GM19463 (cell line): Measurements from ENCODE around the gene AKAP6.

Experiments
- ATAC-seq: cut with Tn5 transposase; IDR thresholded peaks from one replicate; pipeline ENCODE4 v1.9.1; 2021; ENCODE audit warnings: mild to moderate bottlenecking, moderate library complexity; ENCODE audit not compliant: unreplicated experiment

Gene AKAP6

DNA sequence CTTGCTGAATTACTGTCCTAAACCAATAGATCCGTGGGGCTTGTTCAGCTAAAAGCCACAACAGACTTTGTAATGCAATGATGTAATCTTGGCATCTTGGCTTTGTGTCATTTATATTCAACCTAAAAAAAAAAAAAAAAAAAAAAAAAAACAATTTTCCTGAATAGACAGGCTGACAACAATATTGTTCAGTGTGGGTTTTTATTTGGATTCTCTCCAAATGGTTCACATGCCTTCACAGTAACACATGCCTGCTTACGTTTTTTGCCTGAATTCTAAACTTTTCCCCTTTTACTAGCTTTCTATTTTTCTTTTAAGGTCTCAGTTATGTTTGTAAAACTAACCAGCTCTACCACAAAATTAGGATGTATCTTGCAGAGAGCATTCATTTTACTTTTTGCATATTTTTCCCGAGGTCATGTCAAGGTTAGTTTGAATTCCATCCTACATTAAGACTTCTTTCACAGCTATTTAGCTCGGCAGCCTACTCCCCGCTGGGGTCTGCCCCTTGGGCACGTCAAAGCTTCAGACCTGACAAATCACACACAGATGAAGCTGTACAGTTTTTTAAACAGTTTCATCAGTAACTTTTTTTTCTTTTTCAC lies 395.9 kb downstream of the AKAP6 start:
- no peak for ATAC-seq

DNA sequence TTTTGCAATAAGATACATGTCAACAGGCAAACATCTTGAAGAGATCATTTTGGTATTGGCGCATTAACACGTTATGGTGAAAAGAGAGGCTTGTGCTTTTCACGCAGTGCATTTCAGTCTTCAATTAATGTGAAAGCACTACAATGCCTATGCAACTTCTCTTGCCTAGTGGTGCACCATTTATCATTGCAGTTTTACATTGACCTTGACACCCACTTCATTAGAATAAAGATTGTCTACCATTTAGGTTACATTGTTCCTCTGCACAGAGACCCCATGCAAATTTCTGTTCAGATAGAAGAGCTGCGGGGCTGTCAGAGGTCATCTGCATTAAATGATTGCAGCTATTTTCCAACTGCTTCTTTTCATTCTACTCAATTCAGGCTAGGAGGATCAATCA lies 397.4 kb downstream of the AKAP6 start:
- no peak for ATAC-seq

DNA sequence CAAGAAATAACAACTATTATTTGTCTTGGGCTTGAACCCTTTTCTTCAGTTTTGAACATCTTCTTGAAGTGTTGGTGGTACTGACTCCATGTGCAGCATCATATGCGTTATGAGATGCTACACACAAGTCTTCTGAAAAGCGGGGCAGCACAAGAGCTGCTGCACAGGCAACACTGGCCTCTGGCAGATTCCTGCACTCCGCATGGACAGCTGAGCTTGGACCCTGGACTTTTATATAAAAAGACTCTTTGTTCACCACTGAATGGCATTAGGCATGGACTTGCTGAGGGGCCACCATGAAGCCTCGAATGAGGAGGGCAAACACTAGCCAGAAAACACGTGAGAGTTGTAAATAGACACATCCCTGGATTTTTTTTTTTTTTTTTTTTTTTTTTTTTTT lies 398.7 kb downstream of the AKAP6 start:
- ATAC-seq, result no peak

DNA sequence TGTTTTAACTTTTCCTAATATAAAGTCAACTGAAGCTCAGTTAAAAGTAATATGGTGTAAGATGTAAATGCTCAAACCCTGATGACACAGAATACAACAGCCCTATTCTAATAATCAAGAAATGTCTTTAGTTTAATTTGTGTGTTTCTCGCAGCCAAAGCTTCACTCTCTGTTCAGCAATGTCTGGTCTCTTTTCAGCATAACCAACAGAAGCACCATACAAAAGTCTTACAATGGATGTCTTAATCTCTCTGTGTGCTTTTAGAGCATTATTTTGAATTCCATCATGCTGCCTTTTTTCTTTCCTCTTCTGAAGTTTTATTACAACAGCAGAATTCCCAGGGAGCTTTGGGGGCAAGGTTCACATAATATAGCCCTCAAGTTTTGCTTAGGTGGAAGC lies 399.4 kb downstream of the AKAP6 start:
- ATAC-seq, result no peak

DNA sequence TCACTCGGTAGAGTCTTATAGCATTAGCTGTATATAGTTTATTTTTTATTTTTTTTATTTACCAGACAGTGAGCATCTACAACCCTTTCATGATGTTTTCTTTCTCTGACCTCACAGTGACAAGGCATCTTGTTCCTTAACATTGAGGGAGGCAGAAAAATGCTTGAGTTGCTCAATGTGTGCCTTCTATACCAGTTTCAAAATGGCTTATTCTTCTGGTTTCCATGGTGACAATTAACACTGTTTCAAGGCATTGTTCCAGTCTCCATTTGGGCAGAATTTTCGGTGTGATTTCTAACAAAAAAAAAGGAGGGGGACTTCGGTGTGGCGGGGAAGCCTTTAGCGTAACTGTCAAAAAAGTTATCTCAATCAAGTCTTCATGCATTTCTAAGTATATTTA lies 399.9 kb downstream of the AKAP6 start:
- ATAC-seq, result no peak

DNA sequence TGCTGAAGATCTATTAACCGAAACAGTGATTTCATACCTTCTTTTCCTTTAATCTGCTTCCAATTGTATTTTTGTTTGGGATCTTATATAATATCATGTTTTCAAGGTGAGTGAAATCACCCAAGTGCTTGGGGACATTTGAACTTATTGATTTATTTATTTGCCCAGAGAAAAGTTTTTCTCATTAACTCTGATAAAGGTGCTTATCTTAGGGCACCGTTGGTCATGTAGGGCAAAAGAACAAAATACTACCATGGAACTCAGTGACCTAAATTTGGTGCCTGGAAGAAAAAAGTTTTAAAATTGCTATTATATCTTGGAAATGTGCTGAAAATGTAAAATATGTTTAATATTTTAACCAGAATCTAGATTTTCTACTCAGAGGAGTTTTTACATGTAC lies 402.2 kb downstream of the AKAP6 start:
- no peak for ATAC-seq

DNA sequence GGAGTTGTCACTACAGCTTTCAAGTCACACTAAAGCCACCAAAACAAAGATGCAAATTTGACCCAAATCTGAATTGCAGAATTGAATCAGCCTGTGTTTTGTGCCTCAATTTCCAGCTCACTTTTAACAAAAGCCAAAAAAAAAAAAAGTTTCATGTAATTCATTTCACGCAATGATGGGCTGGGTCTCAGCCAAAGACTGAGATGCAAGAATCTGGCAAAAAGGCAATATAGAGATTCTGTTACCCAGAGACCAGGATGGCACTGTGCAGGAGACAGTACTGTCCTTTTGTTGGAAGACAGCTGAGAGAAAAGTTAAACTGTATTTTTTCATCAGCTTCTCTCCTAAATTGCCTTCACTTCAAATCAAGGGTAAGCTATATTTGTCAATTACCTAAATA lies 403.9 kb downstream of the AKAP6 start:
- ATAC-seq, result no peak

DNA sequence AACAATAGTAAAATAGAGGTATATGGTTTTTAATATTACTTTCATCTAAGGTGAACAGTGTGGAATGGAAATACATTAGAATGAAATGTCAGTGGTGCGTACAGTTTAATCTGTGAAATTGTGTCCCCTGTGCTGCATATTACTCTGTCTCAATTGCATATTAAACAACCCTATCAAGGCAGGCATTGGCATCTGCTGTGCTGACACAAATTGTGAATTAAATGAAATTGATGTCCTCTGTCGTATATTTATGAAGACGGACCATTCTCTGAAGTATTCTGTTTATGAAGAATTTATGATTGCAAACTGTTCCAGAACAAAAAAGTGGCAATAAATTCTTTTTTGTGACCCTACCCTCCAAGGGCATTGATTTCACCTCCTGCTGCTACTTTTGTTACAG lies 405.2 kb downstream of the AKAP6 start:
- no peak for ATAC-seq

DNA sequence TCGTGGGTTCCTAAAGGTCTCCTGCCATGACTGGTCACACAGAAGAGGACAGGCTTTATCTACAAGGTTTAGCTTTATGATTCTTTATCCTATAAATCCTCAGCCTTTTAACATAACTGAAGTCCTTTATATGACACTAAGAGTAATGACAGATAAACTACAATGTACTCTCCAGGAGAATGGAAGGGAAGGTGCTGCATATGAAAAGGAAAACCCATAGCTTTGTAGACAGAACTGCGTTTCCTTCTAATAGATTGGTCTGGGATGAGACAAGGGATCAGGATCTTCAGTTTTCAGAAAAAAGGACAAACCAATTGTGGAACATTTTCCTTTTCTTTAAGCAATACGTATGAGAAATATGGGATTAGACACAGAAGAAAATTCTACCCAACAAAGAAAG lies 408.5 kb downstream of the AKAP6 start:
- no peak for ATAC-seq

DNA sequence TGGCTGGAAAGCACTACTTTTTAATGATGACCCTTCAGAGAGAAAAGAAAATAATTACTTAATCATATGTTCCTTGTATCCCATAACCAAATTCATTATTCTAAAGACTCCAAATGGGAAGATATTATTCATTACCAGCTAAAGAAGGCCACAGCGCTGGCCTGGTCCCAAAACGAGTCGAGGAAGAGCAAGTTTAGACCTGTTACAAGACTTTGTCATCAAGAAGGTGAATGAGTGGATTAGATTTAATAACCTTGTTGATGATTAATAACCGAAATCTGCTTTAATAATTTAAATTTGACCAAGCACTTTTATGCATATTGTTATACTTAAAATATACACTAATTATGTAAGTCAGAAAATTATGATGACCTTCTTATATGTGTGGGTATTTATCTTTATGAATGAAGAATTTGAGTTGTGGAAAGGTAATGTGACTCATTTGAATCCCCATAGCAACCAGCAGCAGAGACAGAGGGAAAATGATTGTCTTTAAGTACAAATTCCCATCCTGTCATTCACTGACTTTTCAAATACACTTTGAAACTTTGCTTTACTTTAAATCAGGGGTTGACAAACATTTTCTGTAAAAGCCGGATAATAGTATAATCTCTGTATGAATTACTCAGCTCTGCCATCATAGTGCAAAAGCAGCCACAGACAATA lies 409.2 kb downstream of the AKAP6 start:
- ATAC-seq, result no peak

DNA sequence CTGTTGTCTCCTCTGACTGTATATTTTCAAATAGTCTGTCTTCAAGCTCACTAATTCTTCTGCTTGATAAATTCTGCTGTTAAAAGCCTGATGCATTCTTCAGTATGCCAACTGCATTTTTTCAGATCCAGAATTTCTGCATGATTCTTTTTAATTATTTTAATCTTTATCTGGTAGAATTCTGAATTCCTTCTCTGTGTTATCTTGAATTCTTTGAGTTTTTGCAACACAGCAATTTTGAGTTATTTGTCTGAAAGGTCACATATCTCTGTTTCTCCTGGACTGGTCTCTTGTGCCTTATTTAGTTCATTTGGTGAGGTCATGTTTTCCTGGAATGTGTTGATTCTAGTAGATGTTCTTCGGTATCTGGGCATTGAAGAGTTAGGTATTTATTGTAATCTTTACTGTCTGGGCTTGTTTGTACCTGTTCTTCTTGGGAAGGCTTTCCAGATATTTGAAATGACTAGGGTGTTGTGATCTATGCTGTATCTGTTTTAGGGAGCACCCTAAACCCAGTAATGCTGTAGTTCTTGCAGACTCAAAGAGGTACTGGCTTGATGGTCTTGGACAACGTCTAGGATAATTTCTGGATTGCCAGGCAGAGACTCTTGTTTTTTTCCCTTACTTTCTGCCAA lies 415.8 kb downstream of the AKAP6 start:
- ATAC-seq, result no peak

DNA sequence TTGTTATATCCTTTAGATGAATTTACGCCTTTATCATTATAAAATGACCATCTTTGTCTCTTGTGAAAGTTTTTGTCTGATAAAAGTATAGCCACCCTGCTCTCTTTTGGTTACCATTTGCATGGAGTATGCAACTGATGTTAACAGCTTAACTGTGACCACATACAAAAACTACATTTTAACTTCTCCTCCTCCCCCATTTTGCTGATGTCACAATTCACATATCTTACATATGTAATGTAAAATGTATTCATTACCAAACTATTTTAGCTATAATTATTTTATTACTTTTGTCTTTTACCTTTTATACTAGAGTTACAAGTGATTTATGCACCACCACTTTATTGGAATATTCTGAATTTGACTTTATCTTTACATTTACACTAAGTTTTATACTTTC lies 425.1 kb downstream of the AKAP6 start:
- no peak for ATAC-seq

DNA sequence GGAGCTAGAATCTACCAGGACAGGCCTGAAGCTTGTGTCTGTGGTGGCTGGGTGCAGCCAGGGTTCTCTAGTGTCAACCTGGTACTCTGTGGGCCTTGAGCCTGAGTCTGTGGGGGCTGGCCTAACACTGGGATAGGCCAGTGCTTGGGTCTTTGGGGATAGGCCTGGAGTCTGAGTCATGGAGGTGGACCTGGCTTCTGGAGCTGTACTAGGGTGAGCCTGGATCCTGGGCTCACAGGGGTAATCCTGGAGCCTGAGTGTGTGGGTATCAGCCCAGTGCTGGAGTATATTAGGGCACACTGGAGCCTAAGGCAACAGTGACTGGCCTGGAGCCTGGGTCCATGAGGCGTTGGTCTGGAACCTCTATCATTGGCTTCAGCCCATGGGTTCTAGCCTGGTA lies 427.1 kb downstream of the AKAP6 start:
- no peak for ATAC-seq

DNA sequence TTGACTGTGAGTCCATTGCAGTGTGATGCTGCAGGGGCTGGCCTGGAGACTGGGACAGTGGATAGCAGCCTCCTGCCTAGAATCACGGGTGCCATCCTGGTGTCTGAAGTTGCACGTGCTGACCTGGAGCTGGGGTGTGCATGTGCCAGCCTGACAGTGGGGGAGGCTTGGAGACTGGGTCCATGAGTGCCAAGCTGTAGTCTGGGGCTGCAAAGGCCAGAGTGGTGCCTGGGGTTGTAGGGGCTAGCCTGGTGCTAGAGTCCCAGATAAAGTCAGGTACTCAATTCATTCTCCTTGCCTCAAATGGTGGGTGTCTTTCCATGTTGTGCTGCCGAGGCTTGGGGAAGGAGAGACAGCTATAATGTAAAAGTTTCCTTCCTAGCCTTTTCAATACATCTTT lies 427.7 kb downstream of the AKAP6 start:
- ATAC-seq, result no peak

DNA sequence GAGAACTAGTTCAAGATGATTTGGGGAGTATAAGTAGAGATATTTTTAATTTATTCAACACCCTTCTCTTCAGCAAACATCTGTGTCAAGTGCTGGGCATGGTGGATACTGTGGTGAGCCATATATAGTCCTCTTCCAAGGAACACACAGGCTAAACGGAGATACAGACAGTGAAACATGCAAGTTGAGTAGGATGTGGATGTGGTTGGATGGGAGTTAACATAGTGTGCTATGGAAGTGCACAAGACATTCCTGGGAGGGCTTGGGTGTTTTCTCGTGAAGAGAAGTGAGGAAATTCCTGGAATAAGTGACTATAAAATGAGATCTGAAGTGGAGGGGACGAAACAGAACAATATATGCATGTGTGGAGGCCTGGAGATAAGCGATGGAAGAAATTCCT lies 428.5 kb downstream of the AKAP6 start:
- ATAC-seq, result no peak

DNA sequence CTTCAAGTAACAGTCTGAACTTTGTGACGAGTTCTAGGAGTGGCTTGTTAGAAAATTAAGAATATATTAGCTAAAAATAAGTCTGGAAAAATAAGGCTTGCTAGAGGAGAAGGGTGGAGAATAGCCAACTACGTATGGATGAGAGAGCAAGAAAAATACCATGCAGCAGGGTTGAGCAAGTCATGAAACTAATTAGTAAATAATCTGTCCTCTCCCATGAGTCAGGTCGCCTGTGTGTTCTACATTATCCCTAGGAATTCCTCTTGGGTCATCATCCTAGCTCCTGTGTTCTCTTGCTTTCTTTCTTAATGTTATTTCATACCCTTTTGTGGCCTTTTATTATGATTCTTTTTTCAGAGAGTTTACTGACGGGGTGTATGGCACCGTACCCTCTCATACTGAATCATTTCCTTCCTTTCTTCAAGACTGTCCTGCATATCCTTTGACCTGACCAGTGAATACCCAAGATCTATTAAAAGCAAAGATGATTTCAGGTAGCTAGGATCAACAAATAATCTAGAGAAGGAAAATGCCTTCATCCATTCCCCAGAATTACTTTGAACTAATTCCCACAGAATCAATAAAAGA lies 432.4 kb downstream of the AKAP6 start:
- no peak for ATAC-seq

DNA sequence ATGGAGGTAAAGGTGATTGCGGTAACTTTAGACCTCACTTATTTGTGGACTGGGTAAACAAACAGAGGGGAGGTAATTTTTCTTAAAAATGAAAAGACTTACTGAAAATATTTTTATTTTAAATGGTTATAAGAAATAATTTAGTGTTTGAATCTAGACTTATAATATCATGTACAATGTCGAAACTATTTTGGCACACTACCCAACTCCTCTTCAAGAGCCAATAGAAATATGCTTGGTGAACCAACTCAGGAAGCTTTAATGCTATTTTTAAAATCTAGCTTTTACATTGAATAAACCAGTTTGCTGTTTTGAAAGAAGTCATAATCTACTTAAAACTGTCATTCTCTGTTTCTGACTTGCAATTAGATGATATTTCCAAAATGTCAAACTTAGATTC lies 433.8 kb downstream of the AKAP6 start:
- no peak for ATAC-seq

DNA sequence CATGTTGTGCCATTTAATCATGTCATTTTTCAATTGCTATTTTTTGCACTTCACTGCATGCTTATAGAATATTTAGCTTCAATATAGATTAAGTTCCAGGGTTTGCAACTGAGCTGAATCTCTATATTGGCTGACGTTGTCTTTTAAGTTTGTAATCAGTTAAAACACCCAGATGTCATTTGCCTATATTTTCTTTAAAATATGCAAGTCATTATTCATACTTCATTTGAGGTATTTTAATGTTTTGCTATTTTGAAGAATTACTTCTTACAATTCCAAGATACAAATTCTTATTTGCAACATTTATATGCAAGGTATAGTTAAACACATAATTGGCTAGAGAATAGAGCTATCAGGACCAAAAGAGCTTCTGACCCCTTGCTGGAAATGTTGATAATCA lies 434.6 kb downstream of the AKAP6 start:
- ATAC-seq, result no peak

DNA sequence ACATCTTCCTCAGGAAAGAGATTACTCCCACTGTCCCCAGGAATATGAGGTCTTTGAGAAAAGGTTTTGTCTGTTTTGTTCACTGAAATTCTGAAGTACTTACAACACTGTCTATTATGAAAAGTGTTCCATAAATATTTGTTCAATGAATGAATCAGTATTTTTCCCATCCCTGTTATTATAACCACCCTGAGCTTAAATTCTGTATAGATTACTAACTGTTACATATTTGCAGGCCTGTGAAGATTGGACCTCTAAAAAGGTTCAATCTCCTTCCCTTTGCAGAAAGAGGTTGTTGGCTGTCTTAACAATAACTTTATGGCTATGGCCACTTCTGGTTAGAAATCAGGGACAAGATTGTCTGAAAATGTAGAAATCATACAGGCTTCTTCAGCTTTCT lies 435.0 kb downstream of the AKAP6 start:
- no peak for ATAC-seq

DNA sequence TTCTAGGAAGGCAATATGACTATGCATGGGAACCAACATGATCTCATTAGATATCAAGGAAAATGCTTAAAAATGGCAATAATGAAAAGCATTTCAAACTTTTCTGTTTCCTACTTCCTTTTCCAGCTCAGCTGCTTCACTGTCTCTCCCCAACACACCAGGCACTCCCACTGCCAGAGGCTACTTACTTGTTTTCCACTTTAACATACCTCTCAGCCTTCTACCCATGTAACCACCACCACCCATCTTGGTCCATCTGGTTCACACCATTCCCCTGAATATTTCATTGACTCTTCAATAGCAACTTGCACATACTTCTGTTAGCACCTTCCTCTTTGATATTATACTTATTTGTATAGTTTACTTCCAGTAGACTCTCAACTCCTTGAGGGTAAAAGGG lies 441.3 kb downstream of the AKAP6 start:
- no peak for ATAC-seq

DNA sequence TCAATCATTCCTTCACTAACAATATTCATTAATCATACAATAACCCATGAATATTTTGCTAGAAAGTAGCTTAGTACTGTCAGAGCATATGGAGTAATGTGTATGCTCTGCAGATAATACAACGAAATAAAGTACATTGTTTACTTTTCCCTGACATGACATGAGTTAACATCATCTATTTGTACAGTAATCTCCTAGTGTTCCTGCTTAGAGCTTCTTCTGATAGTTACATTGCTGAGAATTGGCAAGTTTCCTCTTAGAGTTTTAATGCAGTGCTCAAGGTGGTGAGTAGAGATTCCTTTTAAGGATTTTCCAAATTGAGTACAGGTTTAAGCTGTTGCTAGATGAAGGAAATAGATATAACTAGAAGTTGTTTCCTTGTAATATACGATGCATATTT lies 445.1 kb downstream of the AKAP6 start:
- ATAC-seq, result no peak

DNA sequence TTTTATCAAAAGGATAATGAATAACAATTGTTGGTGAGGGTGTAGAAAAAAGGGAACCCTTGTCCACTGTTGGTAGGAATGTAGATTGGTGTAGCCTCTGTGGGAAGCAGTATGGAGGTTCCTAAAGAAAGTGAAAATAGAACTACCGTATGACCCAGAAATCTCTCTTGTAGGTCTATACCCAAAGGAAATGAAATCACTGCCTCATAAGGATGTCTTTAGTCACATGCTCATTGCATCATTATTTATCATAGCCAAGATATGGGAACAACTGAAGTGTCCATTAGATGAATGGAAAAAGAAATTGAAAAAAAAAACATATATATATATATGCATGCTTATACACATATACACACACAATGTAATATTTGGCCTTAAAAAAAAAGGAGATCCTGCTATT lies 450.7 kb downstream of the AKAP6 start:
- ATAC-seq, result no peak
